Dermis lymphatic vessel endothelial cell (primary cell): ENCODE results near the gene FAM9C. TPM values are rescaled to one million over a fixed set of nuclear protein-coding genes. Genes with fewer than 3 reads are reported as not detected.

ENCODE experiments used
- total RNA-seq: library from RNA; depleted of rRNA; stranded (reverse); fragments of >200 nt; gene quantifications from 2 replicates; pipeline ENCODE4 v1.2.1, GENCODE V29; 2014

The FAM9C gene
- not detected in 2 replicates for total RNA-seq

DNA sequence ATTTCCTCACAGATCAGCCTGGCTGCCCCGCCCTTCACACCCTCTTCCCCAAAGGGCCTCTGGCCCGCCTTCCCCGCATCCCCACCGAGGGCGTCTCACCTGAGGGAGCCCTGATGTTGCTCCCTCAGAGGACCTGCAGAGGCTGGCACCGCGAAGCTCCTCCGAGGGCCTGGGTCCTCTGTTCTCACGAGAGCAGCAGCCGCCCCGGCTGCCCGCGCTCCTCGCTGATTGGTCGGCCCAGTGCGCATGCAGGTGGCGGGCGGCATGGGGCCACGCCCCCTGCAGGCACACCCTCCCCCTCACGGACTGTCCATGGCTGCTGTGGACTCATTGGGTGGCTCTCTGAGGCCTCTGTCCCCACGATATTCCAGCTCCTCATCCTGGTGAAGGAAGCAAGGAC, at the start of gene FAM9C:
Gene FAM9C (minus strand): TSS at position 180 of the 400 bp plus-strand sequence. CDS start 831 bp downstream, outside the sequence.

Other genes starting within 250 kb of the FAM9C start
- not detected in 2 replicates for gene TLR7, start 177.5 kb downstream of the FAM9C start, total RNA-seq
- gene TLR8, start 138.0 kb downstream of the FAM9C start, total RNA-seq = not detected in 2 replicates
- gene TMSB4X, start 69.5 kb downstream of the FAM9C start, total RNA-seq = 15,974 and 26,410 TPM in 2 replicates